Erythroblast (primary cell): ENCODE measurements around the gene PHYHIPL.

ENCODE experiments used
- GATA1 ChIP-seq: IDR thresholded peaks from 2 replicates; pipeline ENCODE4 v1.6.1; 2011; ENCODE audit warnings: low read depth, mild to moderate bottlenecking, control low read depth, low read length, moderate library complexity
- POLR2A ChIP-seq: IDR thresholded peaks from 2 replicates; pipeline ENCODE4 v1.6.1; 2011; ENCODE audit warnings: mild to moderate bottlenecking, low read length

DNA sequence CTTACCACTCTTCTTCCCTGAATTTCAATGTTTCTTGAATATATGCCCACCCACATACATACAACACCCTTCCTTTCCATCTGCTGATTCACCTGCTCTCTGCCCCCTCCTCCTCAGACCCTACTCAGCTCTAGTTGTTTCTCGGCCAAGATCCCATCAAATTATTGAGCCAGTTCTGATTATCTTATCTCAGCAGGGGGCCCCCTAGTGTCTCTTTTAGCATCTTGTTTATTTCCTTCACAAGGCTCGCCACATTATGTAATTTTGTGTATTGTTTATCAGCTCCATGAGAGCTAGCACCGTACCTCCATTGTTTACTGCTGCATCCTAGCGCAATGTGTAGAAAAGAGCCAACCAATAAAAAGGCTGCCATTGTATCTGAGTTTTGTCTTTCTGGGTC, 114.0 kb downstream of the PHYHIPL start:
- TF ChIP-seq POLR2A (no peak), GATA1 (no peak)
